ENCODE measurements around the gene CACFD1.

GRCh38 chr9:133499132-133499891, 39.5 kb downstream of the CACFD1 start:
- no peak for TF ChIP-seq CTCF (IDR thresholded peaks at IDR 0.05)
- no peak for TF ChIP-seq ZFX (IDR thresholded peaks at IDR 0.05; ENCODE audit: borderline replicate concordance)
